DMS53 treated with DMSO at 0.1 percent for 48 hours (cell line): ENCODE data around the gene TMEM59L.
"Not testable (repeated sequence)": the region's sequence is repeated elsewhere in the genome, so short reads cannot be mapped to it uniquely, and the experiment has no call there.

Experiments used
- DNase-seq: peaks from one replicate; lab custom pipeline; 2025; ENCODE audit not compliant: unreplicated experiment; lab: John Stamatoyannopoulos, UW

TMEM59L gene

GRCh38 chr19:18593367-18594095, 19.1 kb upstream of the TMEM59L start:
- DNase-seq: no peak

GRCh38 chr19:18594096-18594823, 18.4 kb upstream of the TMEM59L start:
- peak; percentile 44 for DNase-seq

GRCh38 chr19:18594824-18595373, 17.8 kb upstream of the TMEM59L start:
- DNase-seq: no peak

GRCh38 chr19:18595475-18595874, 17.2 kb upstream of the TMEM59L start:
- DNase-seq: no peak

- peak; percentile 30 for DNase-seq
Observed at GRCh38 chr19:18596752-18597157, 15.9 kb upstream of the TMEM59L start.

- DNase-seq: no peak
Observed at GRCh38 chr19:18597809-18598660, 14.6 kb upstream of the TMEM59L start.

- no peak for DNase-seq
Observed at GRCh38 chr19:18599485-18599884, 13.2 kb upstream of the TMEM59L start.

GRCh38 chr19:18600692-18601397, 11.8 kb upstream of the TMEM59L start:
- not testable (repeated sequence) for DNase-seq

GRCh38 chr19:18601875-18602274, 10.8 kb upstream of the TMEM59L start:
- no peak for DNase-seq

GRCh38 chr19:18603255-18603957, 9.3 kb upstream of the TMEM59L start:
- no peak for DNase-seq

- no peak for DNase-seq
Observed at GRCh38 chr19:18603958-18604819, 8.5 kb upstream of the TMEM59L start.

GRCh38 chr19:18604820-18605159, 7.9 kb upstream of the TMEM59L start:
- no peak for DNase-seq

- no peak for DNase-seq
Observed at GRCh38 chr19:18605196-18605545, 7.5 kb upstream of the TMEM59L start.

GRCh38 chr19:18605546-18606280, 7.0 kb upstream of the TMEM59L start:
- no peak for DNase-seq

GRCh38 chr19:18606281-18607225, 6.1 kb upstream of the TMEM59L start, which contains the start of gene CRLF1:
Gene CRLF1 (minus strand): TSS chr19:18606799. CDS start chr19:18606656, 143 bp downstream.
- DNase-seq: no peak

- no peak for DNase-seq
Observed at GRCh38 chr19:18607226-18608101, 5.2 kb upstream of the TMEM59L start.
